AG20443 (cell line): ENCODE results near the gene TIMP3.

Experiments used
- DNase-seq: peaks from one replicate; pipeline ENCODE4 v3.0.0; 2012; ENCODE audit warnings: low spot score, mixed read lengths

Gene TIMP3

GRCh38 chr22:32829451-32829851 lies 27.9 kb downstream of the TIMP3 start:
- DNase-seq = no peak

DNA sequence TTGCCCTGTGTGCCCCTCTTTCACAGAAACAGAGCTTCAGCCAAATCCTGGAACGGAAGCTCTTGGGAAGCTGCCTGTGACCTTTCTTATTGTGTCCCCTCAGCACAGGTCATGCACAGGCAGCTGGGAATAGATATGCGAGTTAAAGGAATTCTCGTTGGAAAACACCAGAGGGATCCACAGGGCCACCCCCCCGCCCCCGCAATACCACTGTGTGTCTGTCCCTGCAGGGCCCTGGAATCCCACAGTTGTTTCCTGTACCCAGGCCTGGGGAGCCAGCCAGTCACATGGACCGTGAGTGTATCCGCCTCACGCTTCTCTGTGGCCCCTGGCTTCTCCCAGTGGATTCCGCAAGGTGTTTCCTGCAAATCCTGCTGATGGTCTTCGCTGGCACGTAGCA lies 29.0 kb downstream of the TIMP3 start:
- no peak for DNase-seq

GRCh38 chr22:32830957-32831356 lies 29.5 kb downstream of the TIMP3 start:
- DNase-seq = no peak

DNA sequence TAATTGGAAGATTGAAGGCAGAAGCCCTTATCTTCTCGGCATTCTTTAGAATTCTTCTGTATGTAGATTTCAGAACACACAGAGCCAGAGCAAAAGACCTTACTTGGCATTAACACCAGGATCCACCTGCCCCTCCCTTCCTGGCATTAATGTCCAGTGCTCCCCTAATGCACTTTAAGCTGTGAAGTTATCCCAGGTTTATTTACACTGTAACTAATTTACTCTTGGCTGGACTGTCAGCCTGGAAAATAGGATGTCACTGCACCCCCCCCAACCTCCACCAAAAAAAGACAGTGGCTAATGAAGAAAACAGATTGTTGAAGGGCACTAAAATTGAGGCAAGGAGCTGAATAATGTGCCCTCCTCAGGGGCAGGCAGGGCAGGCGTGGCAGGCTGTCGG lies 30.1 kb downstream of the TIMP3 start:
- DNase-seq = no peak

- no peak for DNase-seq
These were observed 30.7 kb downstream of the TIMP3 start for GRCh38 chr22:32832174-32832573.

DNA sequence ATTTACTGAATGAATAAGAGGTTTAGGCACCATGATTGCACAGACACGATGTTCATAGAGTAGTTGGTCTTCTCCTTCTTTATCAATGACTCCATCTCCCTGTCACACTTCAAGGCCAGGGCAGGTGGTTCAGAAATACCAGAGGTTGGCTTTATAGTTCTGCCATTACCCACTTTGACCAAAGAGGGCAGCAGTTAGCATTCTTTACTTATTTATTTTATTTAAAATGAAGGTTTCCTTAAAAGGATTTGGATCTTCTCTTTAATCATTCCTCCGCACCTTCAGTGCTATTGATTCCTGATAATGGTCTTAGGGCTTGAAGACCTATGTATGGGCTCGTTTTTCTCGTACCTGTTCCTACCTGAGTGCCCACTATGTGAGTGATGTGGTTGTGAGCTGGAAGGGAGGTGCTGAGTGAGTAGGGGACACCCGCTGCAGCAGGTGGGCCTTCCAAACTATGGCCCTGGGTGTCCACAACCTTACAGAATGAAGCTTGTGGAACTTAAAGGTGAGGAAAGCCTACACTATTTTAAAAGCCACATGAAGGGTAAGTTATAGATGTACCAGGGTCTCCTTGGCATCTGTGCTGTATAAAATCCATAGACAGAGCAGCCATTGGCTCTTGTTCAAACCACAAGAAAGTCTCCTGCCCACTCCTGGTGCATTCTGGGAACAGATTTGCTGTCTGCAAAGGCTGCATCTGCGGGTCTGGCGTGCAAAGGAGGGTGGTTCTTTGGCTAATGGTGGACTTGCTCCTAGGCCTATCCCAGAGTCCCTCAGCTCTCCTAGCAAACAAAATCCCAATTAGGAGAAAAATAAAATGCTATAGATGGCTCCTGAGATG lies 35.0 kb downstream of the TIMP3 start:
- peak; percentile 50 for DNase-seq

DNA sequence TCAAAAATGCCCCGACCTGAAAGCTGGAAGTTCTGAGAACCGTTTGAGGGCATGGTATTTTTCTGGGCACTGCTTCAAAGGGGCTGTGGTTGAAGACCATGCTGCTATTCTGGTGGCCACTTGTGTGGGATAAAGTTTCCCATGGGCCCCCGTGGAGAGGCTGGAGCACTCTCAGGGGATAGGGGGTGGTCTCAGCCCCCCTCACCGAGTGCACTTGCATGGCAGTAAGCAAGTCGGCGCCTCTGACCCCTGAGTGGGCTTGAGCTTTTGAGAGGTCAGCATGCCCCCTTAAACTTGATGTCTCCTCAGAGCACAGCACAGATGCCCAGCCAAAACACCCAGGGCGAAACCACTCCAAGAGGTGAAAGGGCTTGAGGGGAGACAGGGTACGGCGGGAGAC lies 35.6 kb downstream of the TIMP3 start:
- no peak for DNase-seq

GRCh38 chr22:32837803-32838202 lies 36.3 kb downstream of the TIMP3 start:
- DNase-seq = no peak

- DNase-seq = no peak
These were observed 38.5 kb downstream of the TIMP3 start for GRCh38 chr22:32839831-32840584.

DNA sequence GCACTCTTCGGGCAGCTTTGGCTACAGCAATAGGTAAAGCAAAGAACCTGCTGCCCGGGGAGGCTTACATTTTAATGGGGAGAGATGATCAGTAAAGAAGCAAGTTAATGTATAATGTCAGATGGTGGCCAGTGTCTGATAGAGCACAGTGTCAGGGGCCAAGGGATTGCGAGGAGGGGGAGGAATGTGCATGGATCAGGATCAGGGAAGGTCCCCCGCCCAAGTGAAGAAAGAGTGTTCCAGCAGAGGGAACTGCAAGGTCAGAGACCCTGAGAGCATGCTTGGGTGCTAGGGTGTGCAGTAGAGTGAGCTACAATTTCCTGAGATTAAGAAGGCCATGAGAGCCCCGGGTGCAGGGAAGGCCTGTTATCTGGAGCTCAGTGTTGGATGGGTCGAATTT lies 39.7 kb downstream of the TIMP3 start:
- no peak for DNase-seq

DNA sequence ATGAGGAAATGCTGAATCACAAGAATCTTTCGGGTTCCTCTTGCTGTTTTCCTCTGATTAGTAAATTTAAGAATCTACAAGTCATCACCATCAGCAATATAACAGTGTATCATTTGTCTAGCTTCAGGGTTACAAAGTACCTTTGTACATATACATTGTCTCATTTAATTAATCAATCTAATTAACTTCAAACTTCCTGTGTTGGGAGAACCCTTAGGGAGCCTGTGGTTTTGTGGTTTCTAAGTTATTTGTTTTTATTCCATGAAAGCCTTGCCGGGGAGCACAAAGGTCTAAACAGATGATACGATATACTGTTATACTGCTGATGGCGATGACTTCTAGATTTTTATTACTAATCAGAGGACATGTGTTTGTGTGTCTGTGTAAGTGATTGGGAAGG lies 41.0 kb downstream of the TIMP3 start:
- DNase-seq = no peak

DNA sequence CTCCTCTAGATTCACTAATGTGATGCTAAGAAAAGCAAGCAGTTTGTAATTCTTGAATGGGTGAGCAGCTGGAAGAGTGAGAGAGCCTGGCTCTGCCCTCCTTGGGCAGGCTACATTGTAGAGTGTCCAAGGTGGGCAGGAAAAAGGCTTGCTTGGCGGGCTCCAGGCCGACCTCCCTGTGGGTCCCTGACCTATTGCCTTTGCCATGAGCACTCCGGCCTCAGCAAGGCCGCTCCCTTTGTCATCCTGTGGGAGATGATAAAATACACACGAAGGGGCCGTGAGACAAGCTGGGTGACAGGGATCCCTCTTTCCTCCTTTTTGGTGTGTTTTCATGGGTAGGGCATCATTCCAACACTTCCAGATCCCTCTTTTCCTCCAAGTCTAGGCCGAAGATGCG lies 41.8 kb downstream of the TIMP3 start:
- DNase-seq = no peak

GRCh38 chr22:32844251-32844650 lies 42.7 kb downstream of the TIMP3 start:
- no peak for DNase-seq

- DNase-seq = no peak
These were observed 45.4 kb downstream of the TIMP3 start for GRCh38 chr22:32846780-32847491.

DNA sequence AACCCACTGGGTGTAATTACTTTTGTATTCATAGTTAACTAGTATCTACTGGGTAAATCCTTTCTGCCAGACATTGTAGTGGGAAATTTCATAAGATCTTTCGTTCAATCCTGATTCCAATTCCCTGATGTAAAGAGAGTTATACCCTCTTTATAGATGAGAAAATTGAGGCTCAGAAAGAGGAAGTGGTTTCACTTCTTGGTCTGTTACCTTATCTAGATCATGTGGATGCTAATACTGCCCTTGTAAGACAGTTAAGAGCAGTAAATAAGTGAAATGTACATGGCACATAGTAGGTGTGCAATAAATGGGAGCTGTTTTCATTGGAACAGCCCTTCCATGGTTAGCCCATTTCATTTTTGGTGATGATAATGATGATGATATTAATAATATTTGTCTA lies 46.7 kb downstream of the TIMP3 start:
- no peak for DNase-seq

- DNase-seq = no peak
These were observed 48.0 kb downstream of the TIMP3 start for GRCh38 chr22:32849501-32849900.

DNA sequence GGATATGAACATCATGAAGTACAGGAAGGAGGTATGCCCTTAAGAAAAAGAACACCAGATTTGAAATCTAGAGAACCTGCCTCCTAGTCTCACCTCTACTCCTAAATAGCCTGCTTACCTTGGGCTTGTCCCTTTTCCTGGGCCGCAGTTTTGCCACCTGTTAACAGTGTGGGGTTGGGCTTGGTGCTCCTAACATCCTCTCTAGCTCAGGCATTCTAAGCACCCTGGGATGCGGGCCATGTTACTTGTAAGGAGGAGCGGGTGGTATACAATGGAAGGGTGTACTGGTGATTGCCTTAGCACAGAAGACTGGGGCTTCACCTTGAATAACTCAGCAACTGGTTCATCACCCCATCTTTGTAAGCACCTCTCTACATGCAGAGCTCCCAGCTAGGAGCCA lies 48.7 kb downstream of the TIMP3 start:
- DNase-seq = no peak

- DNase-seq = peak; percentile 79
These were observed 49.3 kb downstream of the TIMP3 start for GRCh38 chr22:32850591-32851517.

DNA sequence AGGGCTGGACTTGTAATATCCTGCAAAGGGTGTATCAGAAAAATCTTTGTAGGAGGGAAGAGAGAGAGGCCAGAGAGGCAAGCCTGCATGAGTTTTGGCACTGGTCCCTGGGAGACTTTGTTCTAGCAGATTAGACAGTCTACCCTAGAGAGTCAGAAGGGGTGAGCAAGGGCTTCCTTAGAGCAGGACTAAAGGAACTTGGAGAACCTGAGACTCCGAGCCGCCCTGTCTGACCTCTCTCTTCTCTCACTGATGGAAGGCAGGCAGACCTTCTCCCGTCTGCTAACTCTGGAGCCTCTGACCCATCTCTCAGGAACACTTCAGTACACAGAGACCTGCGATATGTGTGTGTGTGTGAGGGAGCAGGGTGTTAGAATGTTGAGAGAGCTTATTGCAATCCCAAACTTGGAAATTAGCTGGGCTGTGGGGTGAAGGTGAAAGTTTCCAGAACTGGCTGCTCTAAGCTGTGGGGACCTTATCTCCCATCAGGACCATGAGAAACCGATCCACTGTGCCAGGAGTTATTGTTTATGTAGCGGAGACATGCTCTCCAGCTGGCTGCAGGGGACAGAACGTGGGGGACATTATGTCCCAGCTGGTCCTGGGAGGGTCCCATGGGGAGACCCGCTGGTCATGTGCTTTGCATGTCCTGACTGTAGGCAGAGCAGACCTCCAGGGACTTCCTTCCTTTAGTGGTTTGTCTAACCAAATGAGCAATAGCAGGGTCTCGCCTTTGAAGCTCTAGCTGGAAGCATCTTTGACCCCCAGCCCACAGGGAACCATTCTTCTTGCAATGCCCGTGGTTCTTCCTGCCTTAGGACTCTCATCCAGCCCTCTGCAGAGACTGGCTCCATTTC lies 51.1 kb downstream of the TIMP3 start:
- DNase-seq = no peak

DNA sequence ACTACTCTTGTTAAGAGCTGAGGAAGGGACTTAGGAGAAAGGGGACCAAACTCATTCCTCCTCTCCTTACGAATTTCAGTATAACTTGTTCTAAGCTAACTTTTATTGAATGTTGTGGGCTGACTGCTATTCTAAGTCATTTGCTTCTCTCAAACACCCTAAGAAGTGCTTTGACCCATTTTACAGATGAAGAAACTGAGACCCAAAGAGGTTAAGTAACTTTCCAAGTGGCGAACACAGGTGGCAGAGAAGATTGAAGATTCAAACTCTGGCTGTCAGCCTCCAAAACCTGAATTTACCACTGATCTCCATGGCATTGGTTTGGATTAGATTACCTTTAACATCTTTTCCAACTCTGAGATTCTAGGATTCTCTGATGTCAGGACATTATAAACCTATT lies 52.2 kb downstream of the TIMP3 start:
- no peak for DNase-seq

DNA sequence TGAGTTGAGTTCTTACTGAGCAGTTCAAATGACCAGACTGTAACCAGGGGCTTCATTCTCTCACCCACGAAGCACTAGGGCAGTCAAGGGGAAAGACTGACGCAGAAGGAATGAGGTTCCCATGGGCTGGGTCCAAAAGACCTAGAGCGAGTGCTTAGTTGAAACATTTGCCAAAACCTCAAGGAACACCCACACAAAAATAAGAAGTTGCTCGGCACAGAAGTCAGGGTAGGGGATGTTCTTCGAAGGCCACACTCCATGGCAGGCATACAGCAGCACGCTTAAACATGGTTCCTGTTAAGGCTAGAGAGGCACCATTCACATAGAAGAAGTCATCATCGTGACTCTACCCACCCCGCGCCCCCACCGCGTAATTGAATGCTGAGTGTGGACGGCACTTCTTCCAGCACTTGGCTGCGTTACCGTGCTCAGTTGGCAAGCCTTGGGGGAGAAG lies 52.9 kb downstream of the TIMP3 start:
- DNase-seq = no peak
